DOHH2 (cell line): ENCODE data around the gene RPL7L1.

Source experiments
- CTCF ChIP-seq: fragments of 200-600 bp; sonication (generic); IDR thresholded peaks from one replicate; pipeline ENCODE4 v1.5.1; 2014; ENCODE audit warnings: antibody characterized with exemption, mild to moderate bottlenecking, low read depth, low read length; ENCODE audit not compliant: poor library complexity, severe bottlenecking
- EZH2phosphoT487 ChIP-seq: fragments of 200-600 bp; sonication (generic); IDR thresholded peaks from 2 replicates; pipeline ENCODE4 v1.6.1; 2017; ENCODE audit warnings: borderline replicate concordance, mild to moderate bottlenecking, antibody characterized with exemption, low read length, moderate library complexity, mixed read lengths

- TF ChIP-seq CTCF: no peak
- TF ChIP-seq EZH2phosphoT487: no peak
Measured at GRCh38 chr6:42935322-42935721, 55.9 kb downstream of the RPL7L1 start.
